CD14-positive monocyte (primary cell): ENCODE measurements around the gene TMCC1. TPM values are rescaled to one million over a fixed set of nuclear protein-coding genes. Genes with fewer than 3 reads are reported as not detected.

Experiments
- DNase-seq, 3 donors: peaks; one replicate each; pipeline ENCODE4 v3.0.0-alpha.2; 2011 to 2022
- H2AFZ ChIP-seq: 2 replicates; pipeline ENCODE4 v1.6.0; 2012; ENCODE audit warnings: mild to moderate bottlenecking, low read depth, low read length, inconsistent platforms; ENCODE audit not compliant: insufficient read depth, poor library complexity, severe bottlenecking
- H3K27ac ChIP-seq, 2 donors: 1 replicate in 1 of 2; 2 replicates in 1 of 2; pipeline ENCODE4 v1.5.1; 2012 to 2013; ENCODE audit warnings: low read length in 2 of 2, control low read depth in 1 of 2, inconsistent platforms in 1 of 2, low read depth in 1 of 2, mild to moderate bottlenecking in 1 of 2
- H3K27me3 ChIP-seq, 2 donors: one replicate each; pipeline versions ENCODE4 v1.6.0 to v1.6.1; 2011 to 2013; ENCODE audit warnings: low read length in 2 of 2; ENCODE audit not compliant: control insufficient read depth in 2 of 2, insufficient read depth in 2 of 2
- H3K36me3 ChIP-seq, 2 donors: replicated peaks in 1 of 2; 1 replicate in 1 of 2; 2 replicates in 1 of 2; pipeline versions ENCODE4 v1.5.1 to v1.6.1; 2012 to 2013; ENCODE audit warnings: low read length in 2 of 2, control low read depth in 1 of 2, inconsistent platforms in 1 of 2, mild to moderate bottlenecking in 1 of 2; ENCODE audit not compliant: insufficient read depth in 2 of 2, control insufficient read depth in 1 of 2
- H3K4me1 ChIP-seq, 2 donors: 1 replicate in 1 of 2; 2 replicates in 1 of 2; pipeline versions ENCODE4 v1.5.1 to v1.6.1; 2012 to 2013; ENCODE audit warnings: low read length in 2 of 2, control low read depth in 1 of 2, inconsistent platforms in 1 of 2, mild to moderate bottlenecking in 1 of 2, moderate library complexity in 1 of 2; ENCODE audit not compliant: insufficient read depth in 2 of 2, control insufficient read depth in 1 of 2
- H3K4me2 ChIP-seq: replicated peaks from 2 replicates; pipeline ENCODE3; 2012; ENCODE audit warnings: low read length, moderate library complexity, mild to moderate bottlenecking; ENCODE audit not compliant: poor library complexity, severe bottlenecking; ENCODE audit errors: extremely low read depth
- H3K4me3 ChIP-seq, 3 experiments: fragments of 200-600 bp in 1 of 3; sonication (generic) in 1 of 3; replicated peaks in 1 of 3; 1 replicate in 2 of 3; 2 replicates in 1 of 3; pipeline ENCODE4 v1.5.1; 2011 to 2013; ENCODE audit warnings: low read length in 3 of 3, mild to moderate bottlenecking in 3 of 3, control low read depth in 2 of 3, low read depth in 2 of 3, inconsistent platforms in 1 of 3, moderate library complexity in 1 of 3
- H3K79me2 ChIP-seq: 2 replicates; pipeline ENCODE4 v1.6.0; 2012; ENCODE audit warnings: mild to moderate bottlenecking, control low read depth, inconsistent platforms, low read length, moderate library complexity; ENCODE audit not compliant: insufficient read depth
- H3K9ac ChIP-seq: 2 replicates; pipeline ENCODE4 v1.6.0; 2017; ENCODE audit warnings: low read length, mild to moderate bottlenecking; ENCODE audit not compliant: insufficient read depth, poor library complexity, severe bottlenecking
- H3K9me3 ChIP-seq, 2 donors: replicated peaks in 1 of 2; 1 replicate in 1 of 2; 2 replicates in 1 of 2; pipeline versions ENCODE4 v1.5.1 to v1.6.1; 2012 to 2013; ENCODE audit warnings: low read length in 2 of 2, control low read depth in 1 of 2; ENCODE audit not compliant: control insufficient read depth in 1 of 2, insufficient read depth in 1 of 2
- H4K20me1 ChIP-seq: 2 replicates; pipeline ENCODE4 v1.6.0; 2012; ENCODE audit warnings: mild to moderate bottlenecking, low read length, control low read depth, moderate library complexity; ENCODE audit not compliant: insufficient read depth
- H3K27ac Mint-ChIP-seq, 7 donors: one replicate each; pipeline ENCODE4 v1.8.0; 2020; ENCODE audit warnings: mild to moderate bottlenecking in 7 of 7, mixed read lengths in 7 of 7, moderate library complexity in 6 of 7, inconsistent platforms in 2 of 7
- H3K27me3 Mint-ChIP-seq, 3 donors: one replicate each; pipeline ENCODE4 v1.8.0; 2021 to 2022; ENCODE audit warnings: low read depth in 3 of 3, mild to moderate bottlenecking in 3 of 3, mixed read lengths in 3 of 3, moderate library complexity in 3 of 3, inconsistent platforms in 1 of 3
- H3K36me3 Mint-ChIP-seq, 2 donors: one replicate each; pipeline ENCODE4 v1.8.0; 2020; ENCODE audit warnings: mixed read lengths in 2 of 2, inconsistent platforms in 1 of 2, mild to moderate bottlenecking in 1 of 2
- H3K4me1 Mint-ChIP-seq: one replicate; pipeline ENCODE4 v1.8.0; 2020; ENCODE audit warnings: mild to moderate bottlenecking, mixed read lengths
- H3K4me3 Mint-ChIP-seq, 2 donors: one replicate each; pipeline ENCODE4 v1.8.0; 2020; ENCODE audit warnings: mild to moderate bottlenecking in 2 of 2, mixed read lengths in 2 of 2, moderate library complexity in 1 of 2
- H3K9me3 Mint-ChIP-seq, 7 donors: one replicate each; pipeline ENCODE4 v1.8.0; 2020 to 2022; ENCODE audit warnings: mixed read lengths in 7 of 7, mild to moderate bottlenecking in 6 of 7, moderate library complexity in 6 of 7, inconsistent platforms in 2 of 7
- CTCF ChIP-seq: fragments of 200-600 bp; IDR thresholded peaks from one replicate; pipeline ENCODE4 v1.8.0; 2022; ENCODE audit warnings: antibody characterized with exemption, mild to moderate bottlenecking
- WGBS: methylation state at CpG from one replicate; pipeline ENCODE4 v1.1.5; 2013; ENCODE audit warnings: missing lambda C conversion rate; ENCODE audit not compliant: insufficient coverage; 5-methylcytosine and 5-hydroxymethylcytosine counted together
- intact Hi-C, 2 donors: fragments of 100-400 bp; cut with micrococcal nuclease; formaldehyde crosslinking; loops; one replicate each; pipeline versions ENCODE4 v1.15.0 to v1.15.1; 2023
- polyA plus RNA-seq, 3 donors: library from polyadenylated mRNA; depleted of rRNA in 1 of 3; unstranded in 2 of 3; stranded (reverse) in 1 of 3; fragments of 300-500 nt in 2 of 3; fragments of >200 nt in 1 of 3; fragmentation: Illumina TruSeq in 2 of 3; gene quantifications; 1 replicate in 2 of 3; 2 replicates in 1 of 3; pipeline ENCODE4 v1.2.3, GENCODE V29; 2012 to 2021

TMCC1 gene
- polyA plus RNA-seq, 3 donors = 5.0 to 10.2 (median 5.0) TPM

GRCh38 chr3:129758785-129759320, 134.7 kb downstream of the TMCC1 start:
- peaks cover 8% of the 10 kb centered on the region for H4K20me1 ChIP-seq
- no peak overlapping the region for H3K9ac ChIP-seq
- no peak overlapping the region for H3K4me3 ChIP-seq
- Mint-ChIP-seq H3K27me3 (peaks cover 0 to 4% (median 0%) of the 10 kb centered on the region in 3 donors), H3K4me3 (no peak overlapping the region), H3K4me1 (peaks cover 16% of the 10 kb centered on the region), H3K27ac (peak overlapping the region in 4 of 7 donors; percentile 35 to 85 (median 73)), H3K9me3 (peaks cover 0 to 8% (median 2%) of the 10 kb centered on the region in 7 donors), H3K36me3 (peaks cover 12 to 18% of the 10 kb centered on the region in 2 donors)
- H3K36me3 ChIP-seq = no peaks in the 10 kb centered on the region
- peak in 1 of 3 donors; percentile 17 for DNase-seq
- TF ChIP-seq CTCF = no peak
- peaks cover 3 to 12% of the 10 kb centered on the region in 2 donors for H3K4me1 ChIP-seq
- H3K79me2 ChIP-seq = no peaks in the 10 kb centered on the region
- WGBS = no CpG with 5 or more reads among the region's 1 CpG
- no peak overlapping the region for H3K4me2 ChIP-seq
- intact Hi-C loops = no loop called here
- no peaks in the 10 kb centered on the region for H3K9me3 ChIP-seq
- H3K27ac ChIP-seq = peak overlapping the region in 1 of 2 donors; percentile 41
- H2AFZ ChIP-seq = no peak overlapping the region
- H3K27me3 ChIP-seq = no peaks in the 10 kb centered on the region

GRCh38 chr3:129758306-129758705, 135.2 kb downstream of the TMCC1 start:
- Mint-ChIP-seq H3K27ac (peak overlapping the region in 3 of 7 donors; percentile 35 to 83 (median 41)), H3K4me1 (peaks cover 16% of the 10 kb centered on the region), H3K27me3 (peaks cover 0 to 4% (median 0%) of the 10 kb centered on the region in 3 donors), H3K36me3 (peaks cover 13 to 22% of the 10 kb centered on the region in 2 donors), H3K4me3 (no peak overlapping the region), H3K9me3 (peaks cover under 1 to 12% (median 5%) of the 10 kb centered on the region in 7 donors)
- H3K27me3 ChIP-seq = no peaks in the 10 kb centered on the region
- H4K20me1 ChIP-seq = peaks cover 8% of the 10 kb centered on the region
- H3K4me1 ChIP-seq = peaks cover 3 to 12% of the 10 kb centered on the region in 2 donors
- no peaks in the 10 kb centered on the region for H3K79me2 ChIP-seq
- intact Hi-C loops = no loop called here
- no peak overlapping the region for H3K9ac ChIP-seq
- peak overlapping the region in 1 of 2 donors; percentile 41 for H3K27ac ChIP-seq
- H3K4me3 ChIP-seq = no peak overlapping the region
- H3K4me2 ChIP-seq = no peak overlapping the region
- WGBS = no CpG with 5 or more reads among the region's 2 CpGs
- H2AFZ ChIP-seq = no peak overlapping the region
- H3K9me3 ChIP-seq = peaks cover 0 to 3% of the 10 kb centered on the region in 2 donors
- H3K36me3 ChIP-seq = no peaks in the 10 kb centered on the region
- no peak for TF ChIP-seq CTCF
- no peak for DNase-seq
